ENCODE data around the gene GNAS-AS1.

- TF ChIP-seq CTCF (conservative IDR thresholded peaks at IDR 0.05; ENCODE audit: low read depth in 2 of 2) (no peak), EZH2 (IDR thresholded peaks at IDR 0.05; ENCODE audit: low read depth, unreplicated experiment) (no peak), EZH2phosphoT487 (IDR thresholded peaks at IDR 0.05; ENCODE audit: unreplicated experiment) (no peak), CREB1 (CRISPR knock-in tag; IDR thresholded peaks at IDR 0.05; ENCODE audit: low read depth) (no peak)
Observed at GRCh38 chr20:58836616-58837204, 14.0 kb downstream of the GNAS-AS1 start.
